Activated T-cell treated with anti-CD3 and anti-CD28 coated beads for 1 hour (primary cell): ENCODE results near the gene PGAM2.

Source experiments
- DNase-seq: peaks from one replicate; pipeline ENCODE4 v3.0.0-alpha.2; 2020; ENCODE audit warnings: low read depth

PGAM2 gene

DNA sequence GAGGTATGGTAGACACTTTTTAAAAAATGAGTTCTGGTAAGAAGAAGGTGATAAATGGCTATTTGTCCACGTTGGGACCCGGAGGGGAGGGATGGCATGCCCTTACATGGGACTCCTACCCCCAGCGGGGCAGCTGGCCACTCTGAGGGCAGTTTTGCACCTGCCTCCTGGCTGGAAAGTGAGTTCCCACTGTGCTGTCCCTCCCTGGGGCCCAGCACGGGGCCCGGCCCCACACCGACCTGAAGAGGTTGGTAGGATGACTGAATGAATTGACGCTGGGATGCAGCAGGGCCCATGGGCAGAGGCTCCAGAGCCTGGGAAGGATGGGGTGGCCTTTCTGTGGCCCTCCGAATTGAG is 38.2 kb upstream of the PGAM2 start:
- DNase-seq: no peak

DNA sequence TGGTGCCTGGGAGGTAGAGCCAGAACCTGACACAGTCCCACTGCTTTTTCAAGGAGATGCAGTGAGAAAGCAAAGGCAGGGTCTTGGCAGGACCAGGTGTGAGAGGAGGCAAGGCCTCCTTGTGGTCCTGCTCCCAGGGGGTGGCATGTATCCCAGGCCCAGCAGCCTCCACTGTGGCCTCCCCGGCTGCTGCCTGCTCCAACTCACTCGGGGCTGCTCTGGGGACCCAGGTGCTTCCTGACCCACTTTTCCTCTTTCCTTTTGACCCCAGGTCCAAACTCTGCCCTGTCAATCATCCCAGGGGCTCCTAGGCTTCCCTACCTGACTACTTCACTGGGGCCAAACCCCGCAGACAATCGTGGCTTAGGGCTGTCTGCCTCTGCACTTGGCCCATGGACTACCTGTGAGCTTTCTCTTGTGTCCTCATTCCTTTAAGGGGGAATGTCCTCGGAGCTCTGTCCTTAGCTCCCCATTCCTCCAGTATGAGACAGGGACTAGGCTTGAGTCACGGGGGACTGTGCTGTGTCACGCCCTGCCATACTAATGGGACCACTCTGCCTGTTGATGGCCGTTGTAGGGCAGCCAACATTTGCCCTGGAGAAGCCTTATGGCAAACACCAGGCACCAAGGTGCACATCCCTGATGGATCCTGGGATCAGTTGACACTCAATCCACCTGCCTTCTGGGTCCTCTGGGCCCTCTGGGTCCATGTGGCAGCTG is 37.6 kb upstream of the PGAM2 start:
- no peak for DNase-seq

DNA sequence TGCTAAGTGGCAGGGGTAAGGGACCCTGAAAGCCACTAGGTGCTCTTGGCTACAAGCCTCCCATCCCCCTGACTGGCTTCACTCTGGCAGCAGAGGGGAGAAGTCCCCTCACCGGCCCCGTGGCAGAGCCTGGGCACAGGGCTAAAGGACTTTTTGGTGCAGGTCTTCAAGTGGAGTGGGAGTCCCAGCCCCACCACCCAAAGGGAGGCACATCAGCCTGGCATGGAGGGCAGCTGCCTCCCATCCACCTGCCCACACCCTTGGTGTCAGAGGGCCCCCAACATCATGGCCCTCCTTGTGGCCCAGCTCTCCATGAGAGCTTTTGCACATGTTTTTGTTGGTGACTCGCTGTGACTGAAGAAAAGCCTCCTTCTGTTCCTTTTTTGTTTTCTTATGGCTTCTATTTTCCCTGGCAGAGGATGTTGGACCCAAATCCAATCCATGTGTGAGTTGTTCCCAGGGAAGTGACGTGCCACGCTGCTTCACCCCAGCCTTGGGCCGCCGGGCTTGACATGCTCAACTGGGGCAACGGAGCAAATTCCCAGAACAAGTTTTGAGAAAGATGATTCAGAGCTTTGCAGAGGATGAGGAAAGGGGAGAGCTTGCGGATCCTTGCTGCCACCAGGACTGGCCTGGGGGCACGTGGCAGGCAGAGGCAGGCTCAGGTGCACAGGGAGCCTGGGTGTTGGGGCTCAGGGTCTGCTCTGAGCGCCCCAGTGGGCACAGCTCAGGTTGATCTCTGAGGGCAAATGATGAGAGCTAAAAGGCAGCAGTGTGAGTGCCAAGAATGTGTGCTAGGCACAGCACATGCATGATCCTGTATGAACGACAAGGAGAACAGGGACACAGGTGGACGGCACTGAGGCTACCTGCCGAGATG is 36.8 kb upstream of the PGAM2 start:
- DNase-seq: no peak

GRCh38 chr7:44101303-44101965 is 36.1 kb upstream of the PGAM2 start:
- DNase-seq: no peak

- no peak for DNase-seq
Observed at GRCh38 chr7:44100458-44101302, 35.3 kb upstream of the PGAM2 start.

DNA sequence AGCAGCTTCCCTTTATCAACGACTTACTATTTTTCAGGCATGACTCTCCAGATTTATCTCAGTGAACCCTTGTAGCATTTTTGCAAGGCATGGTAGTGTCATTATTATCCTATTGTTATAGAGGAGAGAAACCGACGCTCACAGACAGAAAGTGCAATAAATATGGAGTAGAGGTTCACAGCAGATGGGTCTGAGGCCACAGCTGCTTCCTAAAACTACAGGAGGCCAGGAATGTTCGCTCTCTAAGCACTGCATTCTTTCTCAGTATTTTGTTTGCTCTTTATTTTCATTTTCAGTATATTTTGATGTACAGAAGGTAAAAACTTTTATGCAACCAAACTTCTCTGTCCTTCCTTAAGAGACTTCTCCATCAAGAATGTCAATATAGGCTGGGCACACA is 34.3 kb upstream of the PGAM2 start:
- DNase-seq: no peak

- DNase-seq: no peak
Observed at GRCh38 chr7:44098092-44099068, 33.0 kb upstream of the PGAM2 start.

DNA sequence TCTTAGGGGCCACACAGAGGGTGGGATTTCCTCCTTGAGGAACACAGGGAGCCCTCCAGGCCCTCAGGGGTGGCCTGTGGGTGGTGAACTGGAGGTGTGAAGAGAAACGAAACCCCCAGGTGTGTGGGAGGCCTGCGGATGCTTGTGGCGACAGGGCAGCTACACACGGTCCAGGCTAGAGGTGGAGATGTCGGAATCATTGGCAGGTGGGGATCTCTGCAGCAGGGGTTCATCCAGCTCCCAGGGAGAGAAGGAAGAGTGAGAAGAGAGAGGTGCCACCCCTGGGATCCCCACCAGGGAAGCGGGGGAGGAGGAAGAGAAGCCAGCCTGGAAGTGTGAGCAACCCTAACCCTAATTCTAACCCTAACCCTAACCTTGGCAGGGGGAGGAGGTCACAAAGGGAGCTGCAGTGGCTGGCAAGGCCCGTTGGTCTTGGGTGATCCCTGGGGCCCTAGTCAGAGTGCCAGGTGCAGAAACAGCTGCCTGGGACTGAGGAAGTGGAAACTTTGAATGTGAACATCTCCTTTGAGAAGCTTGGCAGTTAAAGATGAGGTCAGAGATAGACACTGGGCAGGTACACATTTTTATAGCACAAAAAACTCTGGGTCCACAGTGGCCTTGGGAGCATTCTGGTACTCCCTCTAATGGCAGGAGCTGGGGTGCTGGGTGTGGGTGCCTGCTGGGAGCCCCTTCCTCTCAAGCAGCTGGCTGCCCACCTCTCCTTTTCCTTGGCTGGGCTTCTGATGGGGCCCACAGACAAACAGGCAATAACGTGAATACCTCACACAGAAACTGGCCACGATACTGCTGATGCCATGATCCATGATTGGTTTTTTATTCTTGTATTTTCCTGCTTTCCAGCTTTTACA is 31.9 kb upstream of the PGAM2 start:
- DNase-seq: no peak

DNA sequence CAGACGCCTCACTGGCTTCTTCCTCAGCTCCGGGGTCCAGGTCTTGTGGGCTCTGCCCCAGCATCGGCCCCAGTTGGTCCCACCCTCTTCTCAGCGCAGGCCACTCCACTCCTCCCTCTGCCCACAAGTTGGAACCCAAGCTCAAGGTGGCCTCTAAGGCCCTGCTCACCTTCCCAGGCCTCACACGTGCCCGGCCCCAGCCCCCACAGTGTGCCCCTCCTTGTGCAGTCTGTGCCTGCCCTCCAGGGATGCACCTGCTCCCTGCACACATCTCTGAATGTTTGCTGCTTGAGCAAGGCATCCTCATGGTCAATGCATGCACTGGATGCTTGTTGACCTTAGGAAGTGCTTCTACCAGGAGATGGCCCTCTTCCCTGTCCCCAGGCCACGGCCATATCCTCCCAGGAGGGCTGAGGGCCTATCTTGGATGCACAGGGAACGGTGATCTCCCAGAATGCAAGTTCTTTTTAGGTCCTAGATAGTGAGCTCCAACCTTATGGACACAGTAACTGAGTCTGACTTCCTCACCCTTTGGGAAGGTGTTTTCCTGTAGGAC is 31.0 kb upstream of the PGAM2 start:
- DNase-seq: no peak

DNA sequence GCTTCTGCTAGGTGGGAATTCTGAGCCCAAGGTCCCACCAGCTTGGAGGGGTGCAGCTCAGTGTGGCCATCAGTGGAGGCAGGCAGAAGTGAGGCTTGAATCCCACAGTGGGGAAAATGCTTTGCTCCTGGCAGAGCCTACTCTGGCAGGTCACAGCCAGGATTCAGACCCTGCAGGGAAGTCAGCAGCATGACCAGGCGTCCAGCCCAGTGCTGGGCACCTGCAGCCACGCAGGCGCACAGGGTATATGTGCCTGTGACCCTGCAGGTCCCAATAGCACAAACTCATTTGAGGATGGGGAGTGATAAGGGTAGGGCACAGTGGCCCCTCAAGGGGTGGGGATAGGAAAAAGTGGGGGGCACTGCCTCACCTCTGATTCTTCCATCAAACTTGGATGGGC is 30.4 kb upstream of the PGAM2 start:
- DNase-seq: no peak

- DNase-seq: no peak
Observed at GRCh38 chr7:44094883-44095592, 29.7 kb upstream of the PGAM2 start.

GRCh38 chr7:44094365-44094764 is 29.0 kb upstream of the PGAM2 start:
- no peak for DNase-seq

DNA sequence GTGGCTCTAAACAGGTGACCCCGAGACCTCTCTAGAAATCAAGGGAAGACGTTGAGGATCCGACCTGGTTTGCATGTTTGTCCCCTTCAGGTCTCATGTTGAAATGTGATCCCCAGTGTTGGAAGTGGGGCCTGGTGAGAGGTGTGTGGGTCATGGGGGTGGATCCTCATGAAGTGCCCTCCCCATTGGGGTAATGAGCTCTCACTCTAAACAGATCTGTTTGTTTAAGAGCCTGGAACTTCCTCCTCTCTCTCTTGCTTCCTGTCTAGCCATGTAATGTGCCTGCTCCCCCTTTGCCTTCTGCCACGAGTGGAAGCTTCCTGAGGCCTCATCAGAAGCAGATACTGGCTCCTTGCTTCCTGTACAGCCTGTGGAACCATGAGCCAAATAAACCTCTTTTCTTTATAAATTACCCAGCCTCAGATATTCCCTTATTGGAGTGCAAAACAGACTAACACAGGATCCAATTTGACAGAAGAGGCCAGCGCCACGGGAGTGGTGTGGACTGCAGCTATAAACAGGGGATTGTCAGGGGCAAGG is 27.8 kb upstream of the PGAM2 start:
- DNase-seq: no peak

DNA sequence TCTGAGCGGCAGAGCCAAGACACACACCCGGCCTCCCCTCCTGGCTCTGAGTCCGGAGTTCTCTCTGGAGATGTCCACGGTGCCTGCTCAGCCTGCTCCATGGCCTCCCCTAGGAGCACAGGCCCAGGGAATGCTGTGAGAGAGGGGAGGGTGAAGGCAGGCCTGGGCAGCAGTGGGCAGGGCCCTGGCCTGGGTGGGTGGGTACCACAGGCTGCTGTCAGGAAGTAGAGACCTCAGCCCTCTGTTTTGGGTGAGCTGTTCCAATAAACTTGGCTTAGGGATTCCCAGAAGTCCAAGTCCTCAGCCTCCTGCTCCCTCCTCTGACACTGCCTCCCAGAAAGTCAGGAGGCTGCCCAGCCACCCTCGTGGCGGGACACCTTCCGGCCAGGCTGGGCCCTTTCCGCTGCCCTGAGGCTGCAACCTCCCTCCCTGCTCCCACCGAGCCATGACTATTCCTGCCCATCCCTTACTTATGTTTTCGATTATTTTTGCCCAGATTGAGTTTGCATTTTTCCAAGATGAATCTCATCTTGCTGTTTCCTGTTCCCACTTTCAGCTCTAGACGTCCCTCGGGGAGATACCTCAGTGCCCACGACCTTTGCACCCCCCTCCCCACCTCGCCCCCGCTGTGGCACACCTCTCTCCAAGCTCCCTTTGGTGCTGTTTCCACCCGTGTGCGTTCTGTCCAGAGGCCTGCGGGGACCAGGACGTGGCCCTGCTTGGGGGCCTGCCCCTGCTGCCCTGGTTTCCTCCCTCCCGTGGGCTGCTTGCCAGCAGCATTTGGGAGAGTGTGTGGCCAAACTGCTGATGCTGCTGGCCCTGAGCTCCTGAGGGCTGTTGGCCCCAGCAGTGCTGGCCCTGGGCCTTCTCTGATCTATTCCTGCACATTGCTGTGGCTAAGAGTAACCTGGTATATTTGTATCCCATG is 22.8 kb upstream of the PGAM2 start:
- no peak for DNase-seq

- no peak for DNase-seq
Observed at GRCh38 chr7:44086627-44087026, 21.3 kb upstream of the PGAM2 start.

- no peak for DNase-seq
Observed at GRCh38 chr7:44085546-44085945, 20.2 kb upstream of the PGAM2 start.

DNA sequence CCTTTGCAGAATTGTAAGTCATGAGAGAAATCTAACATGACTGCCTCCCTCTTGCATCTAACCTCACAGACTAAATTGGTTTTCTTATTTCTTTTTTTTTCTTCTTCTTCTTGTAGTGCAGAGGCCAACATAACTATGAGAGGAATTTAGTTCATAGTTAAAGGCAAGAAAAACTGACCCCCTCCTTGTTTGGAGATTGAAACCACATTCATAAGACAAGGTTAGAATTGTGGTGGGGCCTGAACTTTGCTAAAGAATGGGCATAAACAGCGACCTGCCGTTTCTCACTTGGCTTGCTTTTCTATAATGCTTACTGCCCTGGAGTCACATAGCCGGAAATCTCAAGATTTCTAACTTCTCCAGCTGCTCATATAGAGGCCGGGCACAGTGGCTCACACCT is 19.3 kb upstream of the PGAM2 start:
- no peak for DNase-seq

DNA sequence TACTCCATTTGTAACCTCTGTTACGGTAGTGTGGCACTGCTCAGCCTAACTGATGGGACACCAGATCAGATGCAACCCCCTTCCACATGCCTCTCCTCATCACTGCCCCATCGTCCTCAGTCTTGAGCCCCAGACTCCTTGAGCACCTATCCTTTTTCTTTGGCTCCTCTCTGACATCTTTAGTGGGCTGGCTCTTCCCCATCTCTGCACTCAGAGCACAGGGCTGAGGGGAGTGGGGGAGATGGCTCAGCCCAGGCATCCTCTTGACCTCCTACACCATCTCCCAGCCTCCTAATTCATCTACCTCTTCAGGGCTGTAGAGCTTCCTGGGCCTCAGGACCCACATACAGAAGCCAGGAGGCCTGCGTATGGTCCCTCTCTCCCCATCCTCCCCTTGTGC is 18.4 kb upstream of the PGAM2 start:
- DNase-seq: no peak
